Epidermal melanocyte (primary cell): Measurements from ENCODE around the gene PARP8.
"Not testable (repeated sequence)": the region's sequence is repeated elsewhere in the genome, so short reads cannot be mapped to it uniquely, and the experiment has no call there.

Source experiments
- DNase-seq: peaks from one replicate; pipeline ENCODE4 v3.0.0; 2011; ENCODE audit warnings: low spot score; ENCODE audit not compliant: insufficient read length

PARP8 gene

GRCh38 chr5:50774446-50775175 lies 108.2 kb downstream of the PARP8 start:
- not testable (repeated sequence) for DNase-seq

DNA sequence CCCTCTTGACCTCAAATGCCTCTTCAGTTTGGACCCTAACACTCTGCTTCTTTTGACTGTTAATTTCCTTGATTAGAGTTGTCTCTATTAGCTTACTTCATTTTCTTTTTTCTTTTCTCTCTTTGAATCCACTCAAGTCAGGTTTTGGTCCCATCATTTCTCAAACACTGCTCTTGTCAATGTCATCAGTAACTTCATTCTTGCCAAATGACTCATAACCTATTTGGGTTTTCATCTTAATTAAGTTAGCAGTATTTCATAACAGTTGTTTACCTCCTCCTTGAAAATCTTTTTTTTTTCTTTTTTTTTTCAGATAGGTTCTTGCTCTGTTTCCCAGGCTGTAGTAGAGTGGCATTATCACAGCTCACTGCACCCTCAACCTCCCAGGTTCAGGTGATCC lies 119.6 kb downstream of the PARP8 start:
- DNase-seq = no peak

DNA sequence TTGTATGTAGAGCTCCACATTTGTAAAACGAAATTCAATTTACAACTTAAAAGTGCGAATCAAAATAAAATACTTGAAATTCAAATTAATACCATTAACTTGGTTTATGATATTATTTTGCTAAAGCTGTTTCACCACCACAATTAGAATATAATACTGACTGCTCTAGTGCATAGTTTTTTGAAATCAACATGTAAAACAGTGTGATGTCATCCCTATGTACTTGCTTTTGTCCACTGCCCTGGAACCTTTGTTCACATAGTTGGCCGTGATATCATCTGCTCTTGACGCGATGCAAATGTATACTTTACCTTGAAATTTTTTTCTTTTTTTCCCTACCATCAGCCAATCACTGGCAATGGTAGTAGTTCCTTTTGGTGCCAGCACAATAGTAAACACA lies 125.4 kb downstream of the PARP8 start:
- DNase-seq = no peak

GRCh38 chr5:50792843-50793242 lies 126.4 kb downstream of the PARP8 start:
- DNase-seq = no peak

DNA sequence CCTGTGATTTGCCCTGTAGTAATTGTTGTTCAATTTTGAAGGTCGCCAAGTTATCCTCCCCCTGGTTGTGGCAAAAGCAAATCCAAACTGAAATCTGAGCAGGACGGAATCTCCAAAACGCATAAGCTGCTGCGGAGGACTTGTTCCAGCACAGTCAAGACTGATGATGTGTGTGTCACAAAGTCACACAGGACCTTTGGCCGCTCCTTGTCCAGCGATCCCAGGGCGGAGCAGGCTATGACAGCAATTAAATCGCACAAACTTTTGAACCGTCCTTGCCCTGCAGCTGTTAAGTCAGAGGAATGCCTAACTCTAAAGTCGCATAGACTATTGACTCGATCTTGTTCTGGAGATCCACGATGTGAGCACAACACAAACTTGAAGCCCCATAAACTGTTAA lies 128.4 kb downstream of the PARP8 start:
- DNase-seq = no peak

DNA sequence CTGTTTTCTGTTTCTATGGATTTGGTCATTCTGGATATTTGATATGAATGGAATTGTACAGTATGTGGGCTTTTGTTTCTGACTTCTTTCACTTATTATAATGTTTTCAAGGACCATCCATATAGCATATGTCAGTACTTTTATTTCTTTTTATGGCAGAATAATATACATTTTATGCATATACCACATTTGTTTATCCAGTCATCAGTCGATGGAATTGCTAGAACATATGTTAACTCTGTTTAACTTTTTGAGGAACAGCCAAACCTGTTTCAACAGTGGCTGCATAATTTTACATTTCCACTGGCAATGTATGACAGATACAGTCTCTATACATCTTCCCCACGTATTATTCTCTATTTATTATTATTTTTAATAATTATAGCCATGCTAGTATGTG lies 131.6 kb downstream of the PARP8 start:
- no peak for DNase-seq

GRCh38 chr5:50799596-50799995 lies 133.2 kb downstream of the PARP8 start:
- no peak for DNase-seq

GRCh38 chr5:50800410-50800809 lies 134.0 kb downstream of the PARP8 start:
- DNase-seq = no peak

DNA sequence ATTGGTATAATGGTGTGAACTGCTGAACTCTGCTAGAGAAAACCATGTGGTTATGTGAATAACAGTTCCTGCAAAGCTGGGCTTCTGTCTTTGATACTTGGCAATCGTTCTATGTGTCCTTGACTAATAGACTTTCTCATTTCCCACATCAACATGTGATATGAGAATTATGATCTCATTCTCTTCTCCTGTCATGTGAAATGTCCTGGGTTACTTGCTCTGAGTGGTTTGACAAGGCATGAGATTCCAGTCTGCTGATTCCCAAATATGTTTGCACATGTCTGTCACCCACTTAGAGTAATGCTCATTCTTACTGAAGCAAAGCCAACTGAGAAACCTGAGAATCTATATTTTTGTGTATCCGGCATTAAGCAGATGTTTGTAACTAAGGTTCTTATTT lies 141.2 kb downstream of the PARP8 start:
- DNase-seq = no peak

DNA sequence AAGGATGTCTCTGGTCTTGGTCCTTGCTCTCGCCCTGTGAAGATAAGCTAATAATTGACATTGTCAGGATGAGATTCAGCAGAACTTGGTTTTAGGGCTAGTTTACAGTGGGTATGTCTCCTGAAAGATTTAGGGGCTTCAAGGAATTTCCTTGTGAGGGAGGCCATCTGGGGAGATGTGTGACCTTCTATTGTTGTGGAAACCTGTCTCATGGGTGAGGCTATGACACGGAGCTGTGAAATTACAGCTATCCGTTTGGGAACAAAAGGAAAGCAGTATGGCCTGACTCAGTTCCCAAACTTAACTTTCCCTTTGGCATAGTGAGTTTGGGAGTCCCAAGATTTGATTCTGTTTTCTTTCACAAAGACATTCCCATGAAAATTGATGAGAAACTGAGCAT lies 142.0 kb downstream of the PARP8 start:
- no peak for DNase-seq

DNA sequence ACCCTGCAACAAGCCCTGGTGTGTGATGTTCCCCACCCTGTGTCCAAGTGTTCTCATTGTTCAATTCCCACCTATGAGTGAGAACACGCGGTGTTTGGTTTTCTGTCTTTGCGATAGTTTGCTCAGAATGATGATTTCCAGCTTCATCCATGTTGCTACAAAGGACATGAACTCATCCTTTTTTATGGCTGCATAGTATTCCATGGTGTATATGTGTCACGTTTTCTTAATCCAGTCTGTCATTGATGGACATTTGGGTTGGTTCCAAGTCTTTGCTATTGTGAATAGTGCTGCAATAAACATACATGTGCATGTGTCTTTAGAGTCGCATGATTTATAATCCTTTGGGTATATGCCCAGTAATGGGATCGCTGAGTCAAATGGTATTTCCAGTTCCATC lies 145.3 kb downstream of the PARP8 start:
- not testable (repeated sequence) for DNase-seq

DNA sequence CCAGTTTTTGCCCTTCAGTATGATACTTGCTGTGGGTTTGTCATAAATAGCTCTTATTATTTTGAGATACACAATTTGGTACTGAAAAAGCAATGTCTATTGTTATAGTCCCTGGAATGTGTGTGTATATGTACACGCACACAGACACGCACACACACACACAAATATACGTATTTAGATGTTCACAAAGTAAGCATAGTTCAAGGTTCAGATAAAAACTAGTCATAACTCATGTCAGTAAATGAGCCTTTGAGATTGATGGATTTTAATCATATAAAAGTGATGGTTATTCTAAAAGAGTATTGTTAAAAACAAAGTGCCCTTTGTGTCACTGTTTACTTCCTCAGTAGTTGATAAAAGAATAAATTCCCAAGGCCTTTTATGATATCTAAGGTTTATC lies 147.3 kb downstream of the PARP8 start:
- DNase-seq = no peak

- no peak for DNase-seq
These were observed 148.1 kb downstream of the PARP8 start for GRCh38 chr5:50814556-50814955.

DNA sequence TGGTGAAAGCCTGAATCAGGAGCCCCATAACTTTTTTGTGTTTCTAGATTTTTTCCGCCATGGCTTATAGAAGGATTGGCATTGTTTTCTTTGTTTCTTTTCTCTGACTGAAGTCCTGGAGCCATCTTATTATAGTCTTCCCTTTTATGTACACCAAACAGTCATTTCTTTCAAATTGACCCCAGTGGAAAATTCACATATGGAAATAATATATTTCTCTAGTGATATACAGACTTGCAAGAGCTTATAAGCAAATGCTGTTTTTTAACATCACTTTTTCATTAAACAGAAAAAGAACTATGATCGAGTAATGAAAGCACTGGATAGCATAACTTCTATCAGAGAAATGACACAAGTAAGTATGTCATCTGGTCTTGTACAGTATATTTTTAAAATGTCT lies 155.6 kb downstream of the PARP8 start:
- DNase-seq = no peak

DNA sequence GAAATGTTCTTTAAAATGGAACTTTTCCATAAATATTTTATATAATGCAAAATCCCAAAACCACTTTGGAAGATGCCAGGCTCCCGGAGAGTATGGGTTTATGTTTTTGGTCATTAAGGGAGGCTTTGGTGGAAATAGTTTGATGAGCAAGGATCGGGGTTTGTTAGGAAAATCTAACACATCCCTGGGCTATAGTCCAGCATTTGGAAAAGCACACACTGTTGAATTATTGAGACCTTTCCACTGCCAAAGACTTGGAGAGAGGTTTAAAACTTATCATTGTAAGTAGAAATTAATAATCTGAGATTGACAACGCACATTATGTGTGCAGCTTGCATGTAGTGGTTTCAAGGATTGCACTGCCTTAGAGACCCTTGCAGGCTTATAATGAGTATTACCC lies 156.3 kb downstream of the PARP8 start:
- no peak for DNase-seq

DNA sequence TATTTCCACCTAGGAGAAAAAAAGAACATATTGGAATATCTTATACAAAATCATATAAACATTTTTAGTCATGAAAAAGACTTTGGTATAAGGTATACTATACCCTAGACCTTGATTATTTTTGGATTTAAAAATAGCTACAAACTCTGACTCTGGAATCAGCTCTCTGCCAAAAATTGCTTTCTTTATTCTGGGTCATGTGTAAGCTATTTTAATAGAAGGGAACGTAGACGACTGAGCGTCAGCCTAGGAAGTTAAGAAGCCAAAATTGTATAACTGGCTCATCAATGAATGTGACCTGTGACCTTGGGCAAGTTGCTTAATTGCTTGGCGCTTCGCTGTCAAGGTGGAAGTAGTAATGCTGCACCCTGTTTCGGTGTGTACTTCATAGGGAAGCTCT lies 157.1 kb downstream of the PARP8 start:
- DNase-seq = no peak

- DNase-seq = no peak
These were observed 157.7 kb downstream of the PARP8 start for GRCh38 chr5:50824109-50824508.

DNA sequence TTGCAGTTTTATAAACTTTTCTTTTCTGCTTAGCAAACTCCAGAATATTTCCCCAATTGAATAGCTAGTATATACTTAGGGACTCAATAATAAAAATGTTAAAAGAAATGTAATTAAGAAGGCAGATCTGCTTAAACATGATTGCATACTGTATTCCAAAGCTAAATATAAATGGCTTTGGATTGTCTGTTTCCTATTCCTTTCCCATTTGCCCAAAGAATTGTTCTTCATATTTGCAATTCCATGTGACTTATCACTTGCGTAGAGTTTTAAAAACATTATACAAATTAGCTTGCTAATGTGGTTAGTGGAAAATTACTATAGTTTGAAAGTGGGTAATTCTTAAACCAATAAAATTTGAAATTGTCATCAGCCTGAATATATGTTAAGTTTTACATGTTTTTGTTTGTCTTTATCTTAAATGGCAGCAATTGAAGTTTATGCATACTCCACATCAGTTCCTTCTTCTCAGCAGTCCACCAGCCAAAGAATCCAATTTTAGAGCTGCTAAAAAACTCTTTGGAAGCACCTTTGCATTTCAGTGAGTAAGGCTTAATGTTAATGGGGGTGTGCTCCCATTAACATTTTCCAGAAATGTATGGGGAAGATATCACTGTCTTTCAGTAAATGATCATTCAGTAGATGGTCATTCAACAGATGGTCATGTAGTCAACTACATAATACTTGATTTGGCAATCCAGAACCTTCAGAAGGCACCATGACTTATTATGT lies 161.2 kb downstream of the PARP8 start:
- DNase-seq = no peak

- DNase-seq = no peak
These were observed 162.6 kb downstream of the PARP8 start for GRCh38 chr5:50829023-50829422.

GRCh38 chr5:50832657-50833284 lies 166.3 kb downstream of the PARP8 start:
- no peak for DNase-seq

DNA sequence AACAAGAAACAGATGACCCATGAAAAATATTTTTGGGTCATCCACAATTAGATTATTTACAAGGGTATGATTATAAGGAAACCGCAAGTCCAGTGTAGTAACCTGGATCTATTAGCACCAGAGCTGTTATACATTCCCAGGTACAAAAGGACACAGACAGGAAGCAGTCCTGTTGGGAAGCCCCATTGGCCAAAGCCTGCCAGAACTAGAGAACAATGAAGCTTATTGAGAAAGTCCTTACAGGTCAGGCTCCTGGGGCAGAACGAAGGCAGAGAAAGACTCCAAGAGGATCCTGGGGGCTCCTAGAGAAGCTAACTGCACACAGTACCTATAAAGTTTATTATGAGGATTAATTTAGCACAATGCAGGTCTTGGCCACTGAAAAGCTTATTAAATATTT lies 169.9 kb downstream of the PARP8 start:
- no peak for DNase-seq

DNA sequence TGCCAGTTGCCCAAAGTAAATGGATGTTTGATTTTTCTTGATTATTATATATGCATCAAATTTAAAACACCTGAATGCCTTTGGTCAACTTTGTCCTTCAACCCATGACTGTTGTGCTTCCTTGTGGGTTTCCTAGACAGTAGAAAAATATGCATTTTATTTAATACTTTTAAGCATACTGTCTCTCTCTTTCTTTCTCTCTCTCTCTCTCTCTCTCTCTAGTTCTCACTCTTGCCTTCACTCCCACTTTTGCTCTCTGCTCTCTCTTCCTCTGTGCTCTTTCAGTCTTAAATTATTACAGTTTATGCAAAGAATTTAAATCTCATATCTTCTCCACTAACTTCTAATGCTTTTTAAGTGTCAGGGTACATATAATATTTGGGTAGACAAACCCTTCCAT lies 173.0 kb downstream of the PARP8 start:
- DNase-seq = no peak

DNA sequence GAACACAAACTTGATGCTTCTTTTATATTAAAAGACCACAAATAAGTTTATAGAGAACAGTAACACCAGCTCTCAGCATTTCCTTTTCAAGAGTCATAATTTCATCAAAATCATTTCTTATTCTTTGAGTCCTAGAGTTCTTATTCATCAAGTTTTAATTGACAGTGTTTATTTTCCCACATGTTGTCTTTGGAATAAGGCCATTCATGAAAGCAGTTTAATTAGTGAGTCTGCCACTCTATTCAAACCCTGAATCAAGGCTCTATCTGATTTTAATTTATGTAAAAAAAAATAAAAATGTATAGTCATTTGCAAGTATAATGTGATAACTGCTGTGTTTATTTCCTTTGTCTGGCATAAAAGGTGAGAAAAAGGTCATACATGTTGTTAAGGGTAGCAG lies 176.7 kb downstream of the PARP8 start:
- DNase-seq = no peak
